HL-60 (cell line): ENCODE measurements around the gene TPI1.

ENCODE experiments used
- GABPA ChIP-seq: IDR thresholded peaks from 2 replicates; pipeline ENCODE4 v1.6.1; 2012; ENCODE audit warnings: low read depth
- POLR2AphosphoS5 ChIP-seq: IDR thresholded peaks from 2 replicates; pipeline ENCODE4 v1.6.1; 2012; ENCODE audit warnings: low read depth
- TF ChIP-seq, protein P1 (sequence below): IDR thresholded peaks from one replicate; pipeline ENCODE4 v1.5.1; 2011; ENCODE audit warnings: low read length, control low read depth, inconsistent platforms; ENCODE audit not compliant: insufficient read depth
- TF ChIP-seq, protein P2 (sequence below): IDR thresholded peaks from 2 replicates; pipeline ENCODE4 v1.6.1; 2012; ENCODE audit warnings: low read depth; ENCODE audit not compliant: insufficient replicate concordance

DNA sequence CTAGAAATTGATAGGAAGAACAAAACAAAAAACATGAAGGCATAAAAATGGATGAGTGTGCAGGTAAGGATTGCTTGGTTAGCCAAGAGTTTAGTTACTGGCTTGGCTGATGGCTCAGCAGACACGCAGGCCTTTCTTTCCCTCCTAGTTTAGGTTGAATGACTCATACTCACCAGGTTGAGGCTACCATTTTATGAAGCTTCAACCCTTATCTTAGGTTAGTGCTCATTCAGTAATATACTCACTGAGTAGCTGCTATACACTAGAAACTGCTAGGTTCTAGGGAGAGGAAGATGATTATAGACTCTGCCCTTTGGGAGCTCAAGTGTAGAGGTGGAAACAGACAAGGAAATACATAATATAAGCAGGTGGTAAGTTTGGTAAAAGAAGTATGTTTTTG is 33.1 kb upstream of the TPI1 start:
- TF ChIP-seq, protein P1, sequence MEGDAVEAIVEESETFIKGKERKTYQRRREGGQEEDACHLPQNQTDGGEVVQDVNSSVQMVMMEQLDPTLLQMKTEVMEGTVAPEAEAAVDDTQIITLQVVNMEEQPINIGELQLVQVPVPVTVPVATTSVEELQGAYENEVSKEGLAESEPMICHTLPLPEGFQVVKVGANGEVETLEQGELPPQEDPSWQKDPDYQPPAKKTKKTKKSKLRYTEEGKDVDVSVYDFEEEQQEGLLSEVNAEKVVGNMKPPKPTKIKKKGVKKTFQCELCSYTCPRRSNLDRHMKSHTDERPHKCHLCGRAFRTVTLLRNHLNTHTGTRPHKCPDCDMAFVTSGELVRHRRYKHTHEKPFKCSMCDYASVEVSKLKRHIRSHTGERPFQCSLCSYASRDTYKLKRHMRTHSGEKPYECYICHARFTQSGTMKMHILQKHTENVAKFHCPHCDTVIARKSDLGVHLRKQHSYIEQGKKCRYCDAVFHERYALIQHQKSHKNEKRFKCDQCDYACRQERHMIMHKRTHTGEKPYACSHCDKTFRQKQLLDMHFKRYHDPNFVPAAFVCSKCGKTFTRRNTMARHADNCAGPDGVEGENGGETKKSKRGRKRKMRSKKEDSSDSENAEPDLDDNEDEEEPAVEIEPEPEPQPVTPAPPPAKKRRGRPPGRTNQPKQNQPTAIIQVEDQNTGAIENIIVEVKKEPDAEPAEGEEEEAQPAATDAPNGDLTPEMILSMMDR: no peak
- TF ChIP-seq POLR2AphosphoS5 (no peak), GABPA (no peak)
- TF ChIP-seq, protein P2, sequence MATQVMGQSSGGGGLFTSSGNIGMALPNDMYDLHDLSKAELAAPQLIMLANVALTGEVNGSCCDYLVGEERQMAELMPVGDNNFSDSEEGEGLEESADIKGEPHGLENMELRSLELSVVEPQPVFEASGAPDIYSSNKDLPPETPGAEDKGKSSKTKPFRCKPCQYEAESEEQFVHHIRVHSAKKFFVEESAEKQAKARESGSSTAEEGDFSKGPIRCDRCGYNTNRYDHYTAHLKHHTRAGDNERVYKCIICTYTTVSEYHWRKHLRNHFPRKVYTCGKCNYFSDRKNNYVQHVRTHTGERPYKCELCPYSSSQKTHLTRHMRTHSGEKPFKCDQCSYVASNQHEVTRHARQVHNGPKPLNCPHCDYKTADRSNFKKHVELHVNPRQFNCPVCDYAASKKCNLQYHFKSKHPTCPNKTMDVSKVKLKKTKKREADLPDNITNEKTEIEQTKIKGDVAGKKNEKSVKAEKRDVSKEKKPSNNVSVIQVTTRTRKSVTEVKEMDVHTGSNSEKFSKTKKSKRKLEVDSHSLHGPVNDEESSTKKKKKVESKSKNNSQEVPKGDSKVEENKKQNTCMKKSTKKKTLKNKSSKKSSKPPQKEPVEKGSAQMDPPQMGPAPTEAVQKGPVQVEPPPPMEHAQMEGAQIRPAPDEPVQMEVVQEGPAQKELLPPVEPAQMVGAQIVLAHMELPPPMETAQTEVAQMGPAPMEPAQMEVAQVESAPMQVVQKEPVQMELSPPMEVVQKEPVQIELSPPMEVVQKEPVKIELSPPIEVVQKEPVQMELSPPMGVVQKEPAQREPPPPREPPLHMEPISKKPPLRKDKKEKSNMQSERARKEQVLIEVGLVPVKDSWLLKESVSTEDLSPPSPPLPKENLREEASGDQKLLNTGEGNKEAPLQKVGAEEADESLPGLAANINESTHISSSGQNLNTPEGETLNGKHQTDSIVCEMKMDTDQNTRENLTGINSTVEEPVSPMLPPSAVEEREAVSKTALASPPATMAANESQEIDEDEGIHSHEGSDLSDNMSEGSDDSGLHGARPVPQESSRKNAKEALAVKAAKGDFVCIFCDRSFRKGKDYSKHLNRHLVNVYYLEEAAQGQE: no peak
